ENCODE results near the gene NMNAT2. TPM values are rescaled to one million over a fixed set of nuclear protein-coding genes. Genes with fewer than 3 reads are reported as not detected.

The NMNAT2 gene
- total and polyA plus RNA-seq, 12 donors, result 0.23 to 5.8 (median 2.1) TPM

GRCh38 chr1:183346276-183346732 lies 71.9 kb downstream of the NMNAT2 start:
- Histone ChIP-seq H3K36me3 (no peaks in the 10 kb centered on the region), H3K4me1 (peaks cover 0 to 18% (median 11%) of the 10 kb centered on the region in 9 donors), H3K4me3 (no peak overlapping the region), H3K27me3 (no peaks in the 10 kb centered on the region), H3K27ac (no peak overlapping the region), H3K9me3 (no peaks in the 10 kb centered on the region)
- no peak for ATAC-seq
- DNase-seq, result no peak
- intact Hi-C loops (cut with DNase I), result loop anchor here in 1 of 10 donors (10.0 kb wide), 1 partner anchor 98 kb away; no protein-coding TSS in a partner anchor
- 33 to 35% methylated on average over 8 of the region's 8 CpGs for WGBS, 2 donors
- TF ChIP-seq CTCF (IDR thresholded peaks at IDR 0.05), result no peak

GRCh38 chr1:183339556-183340167 lies 78.5 kb downstream of the NMNAT2 start:
- TF ChIP-seq CTCF (IDR thresholded peaks at IDR 0.05), result no peak
- no peak for DNase-seq
- Histone ChIP-seq H3K27me3 (no peaks in the 10 kb centered on the region), H3K36me3 (no peaks in the 10 kb centered on the region), H3K4me3 (no peak overlapping the region), H3K9me3 (no peaks in the 10 kb centered on the region), H3K27ac (no peak overlapping the region), H3K4me1 (no peaks in the 10 kb centered on the region)
- peak in 1 of 8 donors; percentile 22 for ATAC-seq
- WGBS, 2 donors, result 68 to 69% methylated on average over 4 of the region's 4 CpGs
- intact Hi-C loops (cut with DNase I), result loop anchor here in 1 of 10 donors (10.0 kb wide), 1 partner anchor 105 kb away; no protein-coding TSS in a partner anchor

GRCh38 chr1:183331091-183331742 lies 87.0 kb downstream of the NMNAT2 start:
- H3K4me1 ChIP-seq, result peaks cover 5 to 19% (median 13%) of the 10 kb centered on the region in 9 donors
- H3K36me3 ChIP-seq, result no peaks in the 10 kb centered on the region
- no peak overlapping the region for H3K4me3 ChIP-seq
- no peak for DNase-seq
- TF ChIP-seq CTCF (IDR thresholded peaks at IDR 0.05), result no peak
- no peaks in the 10 kb centered on the region for H3K9me3 ChIP-seq
- peaks cover 0 to 23% (median 0%) of the 10 kb centered on the region in 7 donors for H3K27me3 ChIP-seq
- no peak for ATAC-seq
- no peak overlapping the region for H3K27ac ChIP-seq
- intact Hi-C loops (cut with DNase I), result no loop called here
- WGBS, 2 donors, result 64 to 74% methylated on average over 10 of the region's 10 CpGs

GRCh38 chr1:183330335-183330734 lies 87.8 kb downstream of the NMNAT2 start:
- DNase-seq (no peak), ATAC-seq (no peak)
- WGBS, 2 donors, result 81 to 94% methylated on average over 4 of the region's 4 CpGs
- Histone ChIP-seq H3K9me3 (no peaks in the 10 kb centered on the region), H3K4me3 (no peak overlapping the region), H3K4me1 (peaks cover 5 to 19% (median 13%) of the 10 kb centered on the region in 9 donors), H3K27ac (no peak overlapping the region), H3K27me3 (peaks cover 0 to 23% (median 0%) of the 10 kb centered on the region in 7 donors), H3K36me3 (no peaks in the 10 kb centered on the region)
- no peak for TF ChIP-seq CTCF (IDR thresholded peaks at IDR 0.05)
- intact Hi-C loops (cut with DNase I), result no loop called here
